GM23248 (cell line): ENCODE data around the gene CLNS1A.

ENCODE experiments used
- EZH2 ChIP-seq: fragments of 200-600 bp; sonication (generic); IDR thresholded peaks from 2 replicates; pipeline ENCODE4 v1.6.1; 2018; ENCODE audit warnings: antibody characterized with exemption, mild to moderate bottlenecking; ENCODE audit not compliant: insufficient read depth, poor library complexity, severe bottlenecking
- EZH2phosphoT487 ChIP-seq: fragments of 200-600 bp; sonication (generic); IDR thresholded peaks from 2 replicates; pipeline ENCODE4 v1.6.1; 2018; ENCODE audit warnings: antibody characterized with exemption, moderate library complexity, mild to moderate bottlenecking, low read depth; ENCODE audit not compliant: insufficient read depth

DNA sequence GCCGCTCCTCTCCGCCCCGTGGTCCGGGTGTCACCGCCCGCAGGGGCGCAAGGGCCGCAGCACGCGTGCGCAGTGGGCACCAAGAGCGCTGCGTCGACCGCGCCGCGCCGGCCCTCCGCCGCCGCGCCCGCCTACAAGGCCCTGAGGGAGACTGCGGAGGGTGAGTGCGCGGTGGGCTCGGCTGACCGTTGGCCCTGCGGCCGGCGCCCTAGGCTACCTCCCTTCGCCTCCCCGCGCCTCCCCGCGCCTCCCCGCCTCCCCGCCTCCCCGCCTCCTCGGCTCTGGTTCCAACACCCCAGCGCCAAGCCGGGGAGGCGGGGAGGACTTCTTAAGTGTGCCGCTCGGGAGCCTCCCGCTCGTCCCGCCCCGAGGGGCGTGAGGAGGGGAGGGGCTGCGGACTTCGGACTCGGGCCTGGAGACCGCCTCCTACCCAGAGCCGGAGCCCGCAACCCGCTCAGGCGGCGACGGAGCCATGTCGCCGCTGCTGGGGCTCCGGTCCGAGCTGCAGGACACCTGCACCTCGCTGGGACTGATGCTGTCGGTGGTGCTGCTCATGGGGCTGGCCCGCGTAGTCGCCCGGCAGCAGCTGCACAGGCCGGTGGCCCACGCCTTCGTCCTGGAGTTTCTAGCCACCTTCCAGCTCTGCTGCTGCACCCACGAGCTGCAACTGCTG, 47.9 kb downstream of the CLNS1A start, which contains the start of gene AQP11:
- TF ChIP-seq EZH2phosphoT487 (no peak), EZH2 (no peak)
